GM10248 (cell line): ENCODE measurements around the gene PIGR.

ENCODE experiments used
- CTCF ChIA-PET: fragments of 300-600 bp; sonication (Branson Sonifier 250); formaldehyde crosslinking; extraction: SDS; loops from one replicate; lab custom pipeline; 2021; ENCODE audit warnings: antibody characterized with exemption; lab: Yijun Ruan, JAX
- POLR2A ChIA-PET: fragments of 350-650 bp; sonication (Branson Sonifier 250); formaldehyde crosslinking; extraction: SDS; loops from one replicate; lab custom pipeline; 2020; ENCODE audit warnings: antibody characterized with exemption; lab: Yijun Ruan, JAX
- DNase-seq: peaks from one replicate; pipeline ENCODE4 v3.0.0; 2012; ENCODE audit errors: extremely low spot score
- CTCF ChIP-seq: IDR thresholded peaks from 2 replicates; pipeline ENCODE4 v1.5.1; 2012; ENCODE audit warnings: mild to moderate bottlenecking, low read depth; ENCODE audit errors: extremely low read depth, missing control alignments, control extremely low read depth

PIGR gene

DNA sequence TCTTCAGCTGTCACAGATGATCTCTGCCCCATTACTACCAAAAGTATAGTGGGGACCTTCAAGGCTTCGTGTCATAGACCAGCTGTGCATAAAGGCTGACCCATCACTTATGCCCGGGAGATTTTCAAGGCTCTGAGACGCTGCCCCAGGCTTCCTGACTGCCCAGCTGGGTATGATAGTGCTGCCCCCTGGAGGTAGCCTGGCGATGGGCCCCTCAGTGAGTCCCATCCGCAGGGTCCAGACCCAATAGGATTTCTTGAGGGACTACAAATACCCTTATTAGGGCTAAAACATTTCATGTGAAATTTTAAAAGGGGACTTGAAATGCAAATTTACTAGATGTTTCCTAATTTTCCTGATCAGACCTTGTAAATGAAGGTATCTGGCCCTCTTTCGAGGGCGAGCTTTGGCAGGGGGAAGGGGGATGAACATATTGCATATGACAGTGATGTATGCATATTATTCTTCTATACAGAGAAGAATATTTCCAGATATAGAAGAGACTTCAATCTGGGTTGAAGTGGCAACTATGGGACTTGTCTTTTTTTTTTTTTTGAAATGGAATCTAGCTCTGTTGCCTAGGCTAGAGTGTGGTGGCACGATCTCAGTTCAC lies 12.8 kb downstream of the PIGR start:
- TF ChIP-seq CTCF: peak; percentile 80
- ChIA-PET POLR2A (interaction anchor here (0.9 kb wide), 1 partner anchor 11 kb away, joined by 3 read pairs; the partner anchor contains the start of gene FCMR), CTCF (interaction anchor here (0.6 to 25.0 kb wide), 34 partner anchors 7 to 567 kb away, joined by 3 to 416 read pairs (median 4); partner anchors contain the start of genes DYRK3, FCAMR, FCMR and IL20)
- peak; percentile 76 for DNase-seq

DNA sequence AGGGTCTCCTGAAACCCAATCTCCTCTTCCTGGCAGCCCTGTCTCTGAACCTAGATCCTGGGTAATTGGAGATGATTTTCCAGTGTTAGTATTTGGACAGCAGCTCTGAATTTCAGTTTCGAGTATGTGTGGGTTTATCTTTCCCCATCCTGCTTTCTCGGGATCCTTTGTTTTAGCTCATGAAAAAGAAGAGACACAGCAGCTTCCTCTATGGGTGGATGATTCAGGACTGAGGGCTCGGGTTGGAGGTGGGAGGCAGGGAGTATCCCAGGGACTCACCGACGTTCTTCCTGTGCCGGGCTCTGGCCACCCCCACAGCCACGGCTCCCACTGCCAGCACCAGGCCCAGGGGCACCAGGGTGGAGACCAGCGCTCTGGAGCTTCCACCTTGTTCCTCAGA lies 14.1 kb downstream of the PIGR start:
- no peak for DNase-seq
- TF ChIP-seq CTCF: no peak
- POLR2A ChIA-PET: interaction anchor here (0.8 kb wide), 1 partner anchor 11 kb away, joined by 3 read pairs; the partner anchor contains the start of gene FCMR
- CTCF ChIA-PET: interaction anchor here (0.7 to 25.0 kb wide), 29 partner anchors 15 to 323 kb away, joined by 3 to 416 read pairs (median 5); partner anchors contain the start of genes DYRK3, FCAMR, FCMR and IL20

- no peak for DNase-seq
These were observed 14.6 kb downstream of the PIGR start for GRCh38 chr1:206931709-206932108.

GRCh38 chr1:206930210-206930798 lies 16.0 kb downstream of the PIGR start:
- ChIA-PET CTCF (interaction anchor here (1.1 to 25.0 kb wide), 11 partner anchors 13 to 318 kb away, joined by 3 to 416 read pairs (median 12); partner anchors contain the start of genes EIF2D, FCAMR, FCMR and IL20), POLR2A (interaction anchor here (1.1 to 1.4 kb wide), 2 partner anchors 8 to 9 kb away, joined by 3 read pairs; partner anchors contain the start of gene FCMR)
- peak; percentile 85 for DNase-seq
- no peak for TF ChIP-seq CTCF

More at GRCh38 chr1:206931709-206932108, 14.6 kb downstream of the PIGR start:
- POLR2A ChIA-PET: interaction anchor here (0.8 to 1.4 kb wide), 3 partner anchors 9 to 10 kb away, joined by 3 read pairs; partner anchors contain the start of gene FCMR
- CTCF ChIA-PET: interaction anchor here (0.7 to 25.0 kb wide), 25 partner anchors 14 to 323 kb away, joined by 3 to 416 read pairs (median 5); partner anchors contain the start of genes DYRK3, EIF2D, FCAMR and FCMR
- no peak for TF ChIP-seq CTCF

- CTCF ChIA-PET: interaction anchor here (1.2 to 25.0 kb wide), 6 partner anchors 12 to 121 kb away, joined by 3 to 416 read pairs (median 210); partner anchors contain the start of genes FCAMR, FCMR and PIGR
These were observed 16.7 kb downstream of the PIGR start for GRCh38 chr1:206929524-206929923.

More at GRCh38 chr1:206929524-206929923, 16.7 kb downstream of the PIGR start:
- POLR2A ChIA-PET: no interaction called here
- TF ChIP-seq CTCF: no peak
- no peak for DNase-seq
